ENCODE measurements around the gene MTFP1.

- TF ChIP-seq POLR2A (IDR thresholded peaks at IDR 0.05; ENCODE audit: low read length) = no peak
- no peak for TF ChIP-seq GATA1 (IDR thresholded peaks at IDR 0.05; ENCODE audit: low read depth, low read length)
These were observed 25.9 kb upstream of the MTFP1 start for GRCh38 chr22:30399718-30400117.

Measured in erythroblast (primary cell).